Psoas muscle (tissue), 8 donors: ENCODE measurements around the gene NLRX1. TPM values are rescaled to one million over a fixed set of nuclear protein-coding genes. Genes with fewer than 3 reads are reported as not detected.
"Not testable (repeated sequence)": the region's sequence is repeated elsewhere in the genome, so short reads cannot be mapped to it uniquely, and the experiment has no call there.

Experiments used
- ATAC-seq, 4 donors: fragments of 200-7000 bp; cut with Tn5 transposase; one replicate each; pipeline ENCODE4 v1.9.1; 2020; ENCODE audit warnings: moderate library complexity in 3 of 4, mild to moderate bottlenecking in 2 of 4
- DNase-seq, 2 donors: peaks; one replicate each; pipeline ENCODE4 v3.0.0-alpha.2; 2020
- H3K27ac ChIP-seq: fragments of 200-600 bp; one replicate; pipeline ENCODE4 v1.8.0; 2022
- H3K27me3 ChIP-seq, 3 donors: fragments of 200-600 bp in 1 of 3; one replicate each; pipeline versions ENCODE4 v1.6.1 to v1.8.0; 2013 to 2022; ENCODE audit warnings: low read length in 2 of 3, mild to moderate bottlenecking in 2 of 3, moderate library complexity in 1 of 3; ENCODE audit not compliant: insufficient read depth in 3 of 3
- H3K36me3 ChIP-seq, 2 donors: fragments of 200-600 bp in 1 of 2; one replicate each; pipeline versions ENCODE4 v1.6.1 to v1.8.0; 2013 to 2022; ENCODE audit warnings: low read depth in 1 of 2, mild to moderate bottlenecking in 1 of 2, moderate library complexity in 1 of 2; ENCODE audit not compliant: insufficient read depth in 1 of 2
- H3K4me1 ChIP-seq: fragments of 200-600 bp; one replicate; pipeline ENCODE4 v1.8.0; 2022
- H3K4me3 ChIP-seq: fragments of 200-600 bp; one replicate; pipeline ENCODE4 v1.8.0; 2022; ENCODE audit warnings: mild to moderate bottlenecking
- H3K9me3 ChIP-seq: fragments of 200-600 bp; one replicate; pipeline ENCODE4 v1.8.0; 2022
- WGBS, 3 donors: extraction: QIAGEN DNeasy Blood & Tissue Kit; methylation state at CpG; one replicate each; pipeline versions ENCODE4 v1.1.6 to v1.1.7; 2013; 5-methylcytosine and 5-hydroxymethylcytosine counted together
- intact Hi-C, 2 donors: fragments of 100-400 bp; cut with DNase I; formaldehyde crosslinking; loops; one replicate each; pipeline versions ENCODE4 v1.11.0 to v1.14.2; 2022
- polyA plus RNA-seq, 3 donors: library from polyadenylated mRNA; stranded (reverse); fragments of 200-250 nt; gene quantifications; one replicate each; pipeline ENCODE4 v1.2.3, GENCODE V29; 2013
- total RNA-seq, 4 donors: library from RNA; stranded (reverse); fragmentation: NEBNext Ultra II Directional in 2 of 4; extraction: Animal tissue kit (Norgen Biotek cat#: 25700) in 2 of 4; gene quantifications; one replicate each; pipeline versions ENCODE4 v1.2.1 to v1.2.4, GENCODE V29; 2021 to 2023
- TF ChIP-seq, protein P1 (sequence below): fragments of 200-600 bp; IDR thresholded peaks from one replicate; pipeline ENCODE4 v1.8.0; 2022; ENCODE audit warnings: antibody characterized with exemption
- donor health status: healthy with polysubstance abuse.
- donor health status: DM: no; HTN: no; CAD: no; lungs with moderate emphysema.
- donor health status: Bipolar disorder and iron deficiency.
- donor health status: healthy.
- donor health status: DM: yes; HTN: yes; CAD: no.
- donor health status: DM: no; HTN: no; CAD: no.
- donor health status: DM: no; HTN: no; CAD: no.
- donor health status: DM: yes; HTN: yes; CAD: no.

Gene NLRX1
- total and polyA plus RNA-seq, 7 donors = 8.8 to 28.7 (median 18.1) TPM

DNA sequence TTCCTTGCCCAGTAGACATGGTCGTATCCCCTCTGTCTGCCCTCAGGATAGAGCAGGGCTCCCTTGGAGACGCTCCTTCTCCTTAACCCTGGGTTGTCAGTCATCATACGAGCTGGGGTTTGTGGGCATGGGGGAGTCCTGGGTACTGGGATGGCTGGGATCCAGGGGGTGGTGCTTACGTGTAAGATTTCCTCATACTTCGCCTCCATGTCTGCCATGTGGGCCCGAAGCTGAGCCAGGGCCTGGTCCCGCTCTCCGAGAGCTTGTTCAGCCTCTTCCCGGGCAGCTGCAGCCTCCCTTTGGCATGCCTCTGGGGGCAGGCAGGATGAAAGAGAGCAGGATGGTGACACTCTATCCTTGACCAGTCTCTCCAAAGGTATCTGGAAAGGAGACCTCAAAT lies 22.0 kb downstream of the NLRX1 start:
- H3K27ac ChIP-seq = no peak overlapping the region
- H3K4me3 ChIP-seq = no peak overlapping the region
- DNase-seq = no peak
- no peaks in the 10 kb centered on the region for H3K9me3 ChIP-seq
- intact Hi-C loops = loop anchor here in 1 of 2 donors (5.0 kb wide), 1 partner anchor 43 kb away; the partner anchor contains the start of gene ABCG4
- TF ChIP-seq, protein P1, sequence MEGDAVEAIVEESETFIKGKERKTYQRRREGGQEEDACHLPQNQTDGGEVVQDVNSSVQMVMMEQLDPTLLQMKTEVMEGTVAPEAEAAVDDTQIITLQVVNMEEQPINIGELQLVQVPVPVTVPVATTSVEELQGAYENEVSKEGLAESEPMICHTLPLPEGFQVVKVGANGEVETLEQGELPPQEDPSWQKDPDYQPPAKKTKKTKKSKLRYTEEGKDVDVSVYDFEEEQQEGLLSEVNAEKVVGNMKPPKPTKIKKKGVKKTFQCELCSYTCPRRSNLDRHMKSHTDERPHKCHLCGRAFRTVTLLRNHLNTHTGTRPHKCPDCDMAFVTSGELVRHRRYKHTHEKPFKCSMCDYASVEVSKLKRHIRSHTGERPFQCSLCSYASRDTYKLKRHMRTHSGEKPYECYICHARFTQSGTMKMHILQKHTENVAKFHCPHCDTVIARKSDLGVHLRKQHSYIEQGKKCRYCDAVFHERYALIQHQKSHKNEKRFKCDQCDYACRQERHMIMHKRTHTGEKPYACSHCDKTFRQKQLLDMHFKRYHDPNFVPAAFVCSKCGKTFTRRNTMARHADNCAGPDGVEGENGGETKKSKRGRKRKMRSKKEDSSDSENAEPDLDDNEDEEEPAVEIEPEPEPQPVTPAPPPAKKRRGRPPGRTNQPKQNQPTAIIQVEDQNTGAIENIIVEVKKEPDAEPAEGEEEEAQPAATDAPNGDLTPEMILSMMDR = no peak
- WGBS, 3 donors = 52 to 67% (median 58%) methylated on average over 9 of the region's 9 CpGs
- ATAC-seq = no peak
- H3K4me1 ChIP-seq = no peaks in the 10 kb centered on the region
- H3K36me3 ChIP-seq = no peaks in the 10 kb centered on the region
- H3K27me3 ChIP-seq = no peaks in the 10 kb centered on the region

DNA sequence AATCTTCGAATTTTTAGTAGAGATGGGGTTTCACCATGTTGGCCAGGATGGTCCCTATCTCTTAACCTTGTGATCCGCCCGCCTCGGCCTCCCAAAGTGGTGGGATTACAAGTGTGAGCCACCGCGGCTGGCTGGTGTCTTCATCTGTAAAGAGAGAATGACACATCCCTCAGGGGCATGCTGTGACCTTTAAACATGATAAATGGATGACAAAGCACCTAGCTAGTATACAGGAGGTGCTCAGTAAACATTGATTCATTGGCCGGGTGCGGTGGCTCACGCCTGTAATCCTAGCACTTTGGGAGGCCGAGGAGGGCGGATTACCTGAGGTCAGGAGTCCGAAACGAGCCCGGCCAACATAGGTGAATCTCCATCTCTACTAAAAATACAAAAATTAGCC lies 22.7 kb downstream of the NLRX1 start:
- not testable (repeated sequence) for H3K4me3 ChIP-seq, H3K4me1 ChIP-seq, H3K27ac ChIP-seq, H3K36me3 ChIP-seq, H3K9me3 ChIP-seq, H3K27me3 ChIP-seq, ATAC-seq, DNase-seq
- intact Hi-C loops = loop anchor here in 1 of 2 donors (5.0 kb wide), 1 partner anchor 44 kb away; the partner anchor contains the start of gene ABCG4
- WGBS, 3 donors = 87 to 94% (median 91%) methylated on average over 14 of the region's 14 CpGs

DNA sequence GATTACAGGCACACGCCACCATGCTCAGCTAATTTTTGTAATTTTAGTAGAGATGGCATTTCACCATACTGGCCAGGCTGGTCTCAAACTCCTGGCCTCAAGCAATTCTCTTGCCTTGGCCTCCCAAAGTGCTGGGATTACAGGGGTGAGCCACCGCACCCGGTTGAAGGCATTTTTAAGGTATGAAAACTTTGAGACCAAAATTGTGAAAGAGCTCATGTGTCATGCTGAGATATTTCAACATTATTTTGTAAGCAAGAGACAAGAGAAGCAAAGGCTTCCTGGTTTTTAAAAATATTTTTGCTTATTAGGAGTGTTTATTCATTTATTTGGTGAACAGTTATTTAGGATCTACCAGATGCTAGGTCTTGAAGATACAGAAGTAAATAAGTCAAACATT lies 23.6 kb downstream of the NLRX1 start:
- no peaks in the 10 kb centered on the region for H3K36me3 ChIP-seq
- WGBS, 3 donors = 94 to 98% (median 94%) methylated on average over 3 of the region's 3 CpGs
- peaks cover 2% of the 10 kb centered on the region for H3K4me1 ChIP-seq
- intact Hi-C loops = loop anchor here in 1 of 2 donors (5.0 kb wide), 1 partner anchor 45 kb away; the partner anchor contains the start of gene ABCG4
- no peak for DNase-seq
- H3K4me3 ChIP-seq = no peak overlapping the region
- H3K9me3 ChIP-seq = no peaks in the 10 kb centered on the region
- TF ChIP-seq, protein P1 = no peak
- no peaks in the 10 kb centered on the region for H3K27me3 ChIP-seq
- no peak overlapping the region for H3K27ac ChIP-seq
- no peak for ATAC-seq

DNA sequence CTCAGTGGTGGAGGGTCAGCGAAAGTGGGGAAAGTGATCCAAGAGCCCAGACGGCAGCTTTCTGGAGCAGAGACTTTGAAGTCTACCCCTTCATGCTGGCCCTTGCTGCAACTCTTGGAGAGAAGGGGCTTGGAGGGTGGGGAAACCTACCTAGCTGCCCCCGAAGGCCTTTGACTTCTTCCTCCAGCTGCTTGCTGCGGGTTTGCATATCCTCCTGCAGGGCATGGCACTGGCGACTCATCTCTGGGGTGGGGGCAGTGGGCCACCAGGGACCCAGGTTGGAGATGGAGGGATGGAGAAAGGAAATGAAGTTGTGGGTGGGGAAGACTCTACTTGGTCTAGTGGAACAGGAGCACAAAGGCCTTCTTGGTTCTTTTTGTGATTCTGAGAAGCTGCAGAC lies 24.5 kb downstream of the NLRX1 start:
- no peaks in the 10 kb centered on the region for H3K36me3 ChIP-seq
- H3K9me3 ChIP-seq = no peaks in the 10 kb centered on the region
- no peak overlapping the region for H3K27ac ChIP-seq
- no peak for DNase-seq
- WGBS, 3 donors = 83 to 89% (median 87%) methylated on average over 5 of the region's 5 CpGs
- H3K27me3 ChIP-seq = no peaks in the 10 kb centered on the region
- H3K4me3 ChIP-seq = no peak overlapping the region
- ATAC-seq = no peak
- intact Hi-C loops = loop anchor here in 1 of 2 donors (5.0 kb wide), 1 partner anchor 46 kb away; the partner anchor contains the start of gene ABCG4
- TF ChIP-seq, protein P1 = no peak
- peaks cover 2% of the 10 kb centered on the region for H3K4me1 ChIP-seq

DNA sequence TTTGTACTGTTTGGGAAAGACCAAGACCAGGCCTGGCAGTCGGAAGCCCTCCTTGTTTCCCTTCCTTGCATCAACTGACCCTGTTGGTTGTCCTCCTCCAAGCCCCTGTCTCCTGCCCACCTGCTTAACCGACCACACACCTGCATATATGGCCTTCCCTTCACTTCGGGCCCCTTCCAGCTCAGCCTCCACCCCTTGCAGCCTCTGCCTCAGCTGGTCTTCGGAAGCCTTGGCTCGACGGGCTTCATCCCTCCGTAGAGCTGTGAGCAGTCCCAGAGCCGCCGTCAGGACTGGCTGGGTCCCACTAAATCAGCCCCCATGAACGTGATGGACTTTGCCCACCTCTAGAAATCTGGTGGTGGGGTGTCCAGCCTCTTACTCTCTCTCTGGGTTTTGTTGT lies 25.1 kb downstream of the NLRX1 start:
- Histone ChIP-seq H3K4me1 (peaks cover 2% of the 10 kb centered on the region), H3K36me3 (no peaks in the 10 kb centered on the region), H3K27me3 (no peaks in the 10 kb centered on the region), H3K27ac (no peak overlapping the region), H3K4me3 (no peak overlapping the region), H3K9me3 (no peaks in the 10 kb centered on the region)
- TF ChIP-seq, protein P1 = no peak
- WGBS, 3 donors = 87 to 90% (median 87%) methylated on average over 10 of the region's 10 CpGs
- DNase-seq (no peak), ATAC-seq (no peak)
- intact Hi-C loops = loop anchor here in 1 of 2 donors (5.0 kb wide), 1 partner anchor 46 kb away; the partner anchor contains the start of gene ABCG4
